Suprapubic skin (tissue), 4 donors: ENCODE results near the gene PCDH15. TPM values are rescaled to one million over a fixed set of nuclear protein-coding genes. Genes with fewer than 3 reads are reported as not detected.

ENCODE experiments used
- DNase-seq, 2 donors: peaks; one replicate each; pipeline ENCODE4 v3.0.0-alpha.2; 2019; ENCODE audit warnings: low spot score in 2 of 2
- H3K27ac ChIP-seq: fragments of 200-600 bp; sonication (generic); one replicate; pipeline ENCODE4 v1.5.1; 2019
- H3K27me3 ChIP-seq: fragments of 200-600 bp; sonication (generic); one replicate; pipeline ENCODE4 v1.5.1; 2019
- H3K36me3 ChIP-seq: fragments of 200-600 bp; sonication (generic); one replicate; pipeline ENCODE4 v1.5.1; 2019
- H3K4me1 ChIP-seq: fragments of 200-600 bp; sonication (generic); one replicate; pipeline ENCODE4 v1.5.1; 2019
- H3K4me3 ChIP-seq: fragments of 200-600 bp; sonication (generic); one replicate; pipeline ENCODE4 v1.5.1; 2019; ENCODE audit warnings: mild to moderate bottlenecking
- H3K9me3 ChIP-seq: fragments of 200-600 bp; sonication (generic); one replicate; pipeline ENCODE4 v1.5.1; 2019
- EP300 ChIP-seq: sonication (generic); formaldehyde crosslinking; IDR thresholded peaks from one replicate; pipeline ENCODE4 v1.6.1; 2017; ENCODE audit warnings: antibody characterized with exemption
- POLR2A ChIP-seq, 2 donors: fragments of 450-650 bp; IDR thresholded peaks; one replicate each; pipeline ENCODE4 v1.6.1; 2017; ENCODE audit warnings: antibody characterized with exemption in 2 of 2, mild to moderate bottlenecking in 2 of 2, moderate library complexity in 2 of 2
- POLR2AphosphoS5 ChIP-seq, 3 donors: sonication (generic); formaldehyde crosslinking; IDR thresholded peaks; one replicate each; pipeline ENCODE4 v1.6.1; 2017; ENCODE audit warnings: antibody characterized with exemption in 3 of 3
- WGBS: methylation state at CpG from one replicate; pipeline ENCODE4 v1.1.5; 2018; 5-methylcytosine and 5-hydroxymethylcytosine counted together
- total RNA-seq, 4 donors: library from RNA; depleted of rRNA; stranded (reverse); fragments of >200 nt; gene quantifications; one replicate each; pipeline ENCODE4 v1.1.0, GENCODE V29; 2016
- TF ChIP-seq, protein P1 (sequence below), 2 donors: fragments of 200-600 bp in 1 of 2; fragments of 450-650 bp in 1 of 2; sonication (generic) in 1 of 2; IDR thresholded peaks; one replicate each; pipeline ENCODE4 v1.5.1; 2016 to 2019; ENCODE audit warnings: antibody characterized with exemption in 2 of 2, mild to moderate bottlenecking in 1 of 2, moderate library complexity in 1 of 2

PCDH15 gene
- total RNA-seq, 4 donors from 2014 or later: 0.11 TPM; not detected in 3

DNA sequence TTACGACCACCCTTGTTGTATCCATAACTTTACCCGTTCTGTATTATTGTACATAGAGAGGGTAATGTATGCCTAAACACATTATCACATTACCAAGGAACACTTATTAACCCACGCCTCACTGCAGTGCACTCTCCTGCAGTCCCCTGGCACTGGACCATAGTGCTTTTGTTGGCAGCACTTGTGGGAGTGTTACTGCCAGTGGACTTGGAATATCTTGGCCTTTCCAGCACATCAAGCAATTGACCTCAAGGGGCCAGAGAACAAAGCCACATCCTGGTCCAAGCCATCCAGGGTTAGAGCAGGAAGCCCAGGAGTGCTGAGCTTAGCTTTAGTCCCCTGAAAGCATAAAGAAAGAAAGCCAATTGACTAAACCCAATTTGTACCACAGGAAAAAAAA is 304.2 kb downstream of the PCDH15 start:
- 72% methylated on average over 3 of the region's 3 CpGs for WGBS
- H3K4me3 ChIP-seq: no peak overlapping the region
- DNase-seq: no peak
- TF ChIP-seq, protein P1, sequence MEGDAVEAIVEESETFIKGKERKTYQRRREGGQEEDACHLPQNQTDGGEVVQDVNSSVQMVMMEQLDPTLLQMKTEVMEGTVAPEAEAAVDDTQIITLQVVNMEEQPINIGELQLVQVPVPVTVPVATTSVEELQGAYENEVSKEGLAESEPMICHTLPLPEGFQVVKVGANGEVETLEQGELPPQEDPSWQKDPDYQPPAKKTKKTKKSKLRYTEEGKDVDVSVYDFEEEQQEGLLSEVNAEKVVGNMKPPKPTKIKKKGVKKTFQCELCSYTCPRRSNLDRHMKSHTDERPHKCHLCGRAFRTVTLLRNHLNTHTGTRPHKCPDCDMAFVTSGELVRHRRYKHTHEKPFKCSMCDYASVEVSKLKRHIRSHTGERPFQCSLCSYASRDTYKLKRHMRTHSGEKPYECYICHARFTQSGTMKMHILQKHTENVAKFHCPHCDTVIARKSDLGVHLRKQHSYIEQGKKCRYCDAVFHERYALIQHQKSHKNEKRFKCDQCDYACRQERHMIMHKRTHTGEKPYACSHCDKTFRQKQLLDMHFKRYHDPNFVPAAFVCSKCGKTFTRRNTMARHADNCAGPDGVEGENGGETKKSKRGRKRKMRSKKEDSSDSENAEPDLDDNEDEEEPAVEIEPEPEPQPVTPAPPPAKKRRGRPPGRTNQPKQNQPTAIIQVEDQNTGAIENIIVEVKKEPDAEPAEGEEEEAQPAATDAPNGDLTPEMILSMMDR (IDR thresholded peaks at IDR 0.05): no peak
- TF ChIP-seq POLR2A (IDR thresholded peaks at IDR 0.05) (no peak), EP300 (no peak), POLR2AphosphoS5 (IDR thresholded peaks at IDR 0.05) (no peak)
- H3K9me3 ChIP-seq: no peaks in the 10 kb centered on the region
- H3K4me1 ChIP-seq: no peaks in the 10 kb centered on the region
- H3K27me3 ChIP-seq: no peaks in the 10 kb centered on the region
- no peaks in the 10 kb centered on the region for H3K36me3 ChIP-seq
- no peak overlapping the region for H3K27ac ChIP-seq

DNA sequence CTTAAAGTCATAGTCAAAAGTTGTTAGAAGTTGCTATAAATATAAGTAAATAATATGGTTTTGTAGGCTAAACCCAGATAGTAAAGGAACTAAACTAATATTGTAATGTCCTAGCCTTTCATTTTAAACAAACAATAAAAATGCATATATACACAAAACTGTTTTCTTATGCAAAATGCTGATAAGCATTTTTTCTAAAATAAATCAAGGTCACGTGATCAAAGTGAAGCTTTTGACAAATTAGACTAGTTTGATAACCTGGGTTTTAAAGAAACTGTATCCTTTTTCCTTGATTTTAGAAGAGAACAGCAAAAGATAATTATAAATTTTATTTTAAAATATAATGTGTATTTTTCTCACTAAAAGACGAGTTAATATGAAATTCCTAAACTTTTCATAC is 313.3 kb downstream of the PCDH15 start:
- WGBS: 77% methylated on average over 2 of the region's 2 CpGs
- Histone ChIP-seq H3K27ac (no peak overlapping the region), H3K27me3 (no peaks in the 10 kb centered on the region), H3K9me3 (no peaks in the 10 kb centered on the region), H3K36me3 (no peaks in the 10 kb centered on the region), H3K4me3 (no peak overlapping the region), H3K4me1 (no peaks in the 10 kb centered on the region)
- TF ChIP-seq POLR2A (IDR thresholded peaks at IDR 0.05) (no peak), POLR2AphosphoS5 (IDR thresholded peaks at IDR 0.05) (no peak), EP300 (no peak)
- TF ChIP-seq, protein P1 (IDR thresholded peaks at IDR 0.05): no peak
- no peak for DNase-seq

DNA sequence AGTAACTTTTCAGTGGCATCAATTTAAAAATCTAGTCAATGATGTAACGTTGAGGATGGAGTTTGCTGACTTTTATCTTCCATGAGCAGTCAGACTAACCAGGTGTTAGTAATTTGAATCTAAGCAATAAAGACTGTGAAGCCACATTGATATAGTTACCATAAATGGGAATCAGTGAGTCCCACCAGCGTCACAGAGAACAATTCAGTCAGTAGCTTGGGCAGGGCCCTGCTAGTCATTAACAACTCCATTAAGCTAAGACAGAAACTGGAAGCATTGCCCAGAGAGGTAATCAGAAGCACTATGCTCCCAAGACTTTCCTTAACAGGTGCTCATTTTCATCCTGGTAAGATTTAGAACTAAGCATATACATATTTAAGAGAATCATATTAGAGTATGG is 315.1 kb downstream of the PCDH15 start:
- whole genome bisulfite sequencing: 57% methylated on average over 2 of the region's 2 CpGs
- TF ChIP-seq, protein P1 (IDR thresholded peaks at IDR 0.05): no peak
- no peak for TF ChIP-seq EP300
- no peak for TF ChIP-seq POLR2A (IDR thresholded peaks at IDR 0.05)
- TF ChIP-seq POLR2AphosphoS5 (IDR thresholded peaks at IDR 0.05): no peak
- no peaks in the 10 kb centered on the region for H3K36me3 ChIP-seq
- H3K9me3 ChIP-seq: no peaks in the 10 kb centered on the region
- H3K27ac ChIP-seq: no peak overlapping the region
- DNase-seq: no peak
- no peak overlapping the region for H3K4me3 ChIP-seq
- no peaks in the 10 kb centered on the region for H3K27me3 ChIP-seq
- H3K4me1 ChIP-seq: no peaks in the 10 kb centered on the region

DNA sequence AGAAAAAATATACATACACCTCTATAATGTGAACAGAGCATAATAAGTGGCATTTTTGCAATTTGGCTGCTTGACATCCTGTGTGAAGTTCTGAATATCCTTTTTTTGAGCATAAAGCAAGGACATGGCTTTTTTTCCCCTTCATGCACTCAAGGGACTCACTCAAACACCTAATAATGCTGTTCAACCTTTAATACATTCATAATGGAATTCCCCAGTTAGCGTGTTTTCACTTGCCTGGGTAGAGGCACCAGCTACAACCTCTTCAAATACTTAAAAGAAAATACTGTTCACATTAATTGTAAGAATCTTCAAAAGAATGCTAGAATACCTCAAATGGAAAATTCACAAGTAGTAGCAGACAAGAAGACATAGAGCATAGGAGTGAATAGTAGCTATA is 316.8 kb downstream of the PCDH15 start:
- no peaks in the 10 kb centered on the region for H3K4me1 ChIP-seq
- TF ChIP-seq POLR2A (IDR thresholded peaks at IDR 0.05) (no peak), EP300 (no peak), POLR2AphosphoS5 (IDR thresholded peaks at IDR 0.05) (no peak)
- TF ChIP-seq, protein P1 (IDR thresholded peaks at IDR 0.05): no peak
- no peak overlapping the region for H3K4me3 ChIP-seq
- no peak for DNase-seq
- no peaks in the 10 kb centered on the region for H3K27me3 ChIP-seq
- WGBS: 63% methylated on average over 1 of the region's 1 CpG
- no peak overlapping the region for H3K27ac ChIP-seq
- no peaks in the 10 kb centered on the region for H3K36me3 ChIP-seq
- H3K9me3 ChIP-seq: no peaks in the 10 kb centered on the region

DNA sequence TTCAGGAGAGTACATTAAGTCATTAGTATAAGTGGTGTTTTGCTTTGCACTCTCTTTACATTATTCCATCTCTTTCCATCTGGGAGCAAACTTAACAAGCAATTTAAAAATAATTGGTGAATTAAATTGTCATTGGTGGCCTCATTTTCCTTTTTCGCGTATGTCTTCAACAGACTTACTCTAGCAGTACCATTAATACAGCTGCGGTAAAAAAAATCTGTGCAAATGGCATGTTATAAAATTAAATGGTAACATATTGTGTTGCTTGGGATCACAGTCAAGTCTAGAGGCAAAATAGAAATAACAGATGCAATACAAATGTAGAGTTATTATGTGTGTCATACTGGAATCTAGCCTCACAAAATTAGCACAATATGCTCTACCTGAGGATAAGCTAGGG is 322.4 kb downstream of the PCDH15 start:
- H3K4me3 ChIP-seq: no peak overlapping the region
- no peaks in the 10 kb centered on the region for H3K9me3 ChIP-seq
- no peaks in the 10 kb centered on the region for H3K36me3 ChIP-seq
- no peaks in the 10 kb centered on the region for H3K4me1 ChIP-seq
- H3K27me3 ChIP-seq: no peaks in the 10 kb centered on the region
- 59% methylated on average over 3 of the region's 3 CpGs for WGBS
- no peak for DNase-seq
- TF ChIP-seq POLR2AphosphoS5 (IDR thresholded peaks at IDR 0.05) (no peak), EP300 (no peak), POLR2A (IDR thresholded peaks at IDR 0.05) (no peak)
- TF ChIP-seq, protein P1 (IDR thresholded peaks at IDR 0.05): no peak
- H3K27ac ChIP-seq: no peak overlapping the region
